Measurements from ENCODE around the gene OSBPL6.

The OSBPL6 gene

GRCh38 chr2:178263159-178263860 is 69.0 kb downstream of the OSBPL6 start:
- no peak for DNase-seq
- in situ Hi-C loops (cut with HindIII; ENCODE audit: low pct_ligation_motif_present, low pct_unique_long_range_greater_than_20kb, low sequenced_read_pairs) = no loop called here

GRCh38 chr2:178264211-178264610 is 69.9 kb downstream of the OSBPL6 start:
- in situ Hi-C loops (cut with HindIII; ENCODE audit: low pct_ligation_motif_present, low pct_unique_long_range_greater_than_20kb, low sequenced_read_pairs) = no loop called here
- DNase-seq = no peak

- DNase-seq = no peak
- in situ Hi-C loops (cut with HindIII; ENCODE audit: low pct_ligation_motif_present, low pct_unique_long_range_greater_than_20kb, low sequenced_read_pairs) = no loop called here
These were observed 71.5 kb downstream of the OSBPL6 start for GRCh38 chr2:178265851-178266250.

- DNase-seq = no peak
These were observed 72.1 kb downstream of the OSBPL6 start for GRCh38 chr2:178266445-178266844.

GRCh38 chr2:178267660-178268059 is 73.3 kb downstream of the OSBPL6 start:
- in situ Hi-C loops (cut with HindIII; ENCODE audit: low pct_ligation_motif_present, low pct_unique_long_range_greater_than_20kb, low sequenced_read_pairs) = no loop called here
- no peak for DNase-seq

More at GRCh38 chr2:178266445-178266844, 72.1 kb downstream of the OSBPL6 start:
- in situ Hi-C loops (cut with HindIII; ENCODE audit: low pct_ligation_motif_present, low pct_unique_long_range_greater_than_20kb, low sequenced_read_pairs) = no loop called here

GRCh38 chr2:178268435-178268834 is 74.1 kb downstream of the OSBPL6 start:
- DNase-seq = no peak
- in situ Hi-C loops (cut with HindIII; ENCODE audit: low pct_ligation_motif_present, low pct_unique_long_range_greater_than_20kb, low sequenced_read_pairs) = no loop called here

- in situ Hi-C loops (cut with HindIII; ENCODE audit: low pct_ligation_motif_present, low pct_unique_long_range_greater_than_20kb, low sequenced_read_pairs) = no loop called here
These were observed 75.3 kb downstream of the OSBPL6 start for GRCh38 chr2:178269438-178270224.

GRCh38 chr2:178270338-178270737 is 76.0 kb downstream of the OSBPL6 start:
- in situ Hi-C loops (cut with HindIII; ENCODE audit: low pct_ligation_motif_present, low pct_unique_long_range_greater_than_20kb, low sequenced_read_pairs) = no loop called here
- DNase-seq = no peak

More at GRCh38 chr2:178269438-178270224, 75.3 kb downstream of the OSBPL6 start:
- no peak for DNase-seq

- in situ Hi-C loops (cut with HindIII; ENCODE audit: low pct_ligation_motif_present, low pct_unique_long_range_greater_than_20kb, low sequenced_read_pairs) = no loop called here
- DNase-seq = no peak
These were observed 76.8 kb downstream of the OSBPL6 start for GRCh38 chr2:178271094-178271493.

- no peak for DNase-seq
- in situ Hi-C loops (cut with HindIII; ENCODE audit: low pct_ligation_motif_present, low pct_unique_long_range_greater_than_20kb, low sequenced_read_pairs) = no loop called here
These were observed 77.5 kb downstream of the OSBPL6 start for GRCh38 chr2:178271629-178272333.

GRCh38 chr2:178273787-178274360 is 79.6 kb downstream of the OSBPL6 start:
- in situ Hi-C loops (cut with HindIII; ENCODE audit: low pct_ligation_motif_present, low pct_unique_long_range_greater_than_20kb, low sequenced_read_pairs) = no loop called here
- no peak for DNase-seq

GRCh38 chr2:178275600-178275999 is 81.3 kb downstream of the OSBPL6 start:
- in situ Hi-C loops (cut with HindIII; ENCODE audit: low pct_ligation_motif_present, low pct_unique_long_range_greater_than_20kb, low sequenced_read_pairs) = no loop called here
- no peak for DNase-seq

GRCh38 chr2:178277741-178278197 is 83.5 kb downstream of the OSBPL6 start:
- no peak for DNase-seq
- in situ Hi-C loops (cut with HindIII; ENCODE audit: low pct_ligation_motif_present, low pct_unique_long_range_greater_than_20kb, low sequenced_read_pairs) = no loop called here

- peak; percentile 74 for DNase-seq
- in situ Hi-C loops (cut with HindIII; ENCODE audit: low pct_ligation_motif_present, low pct_unique_long_range_greater_than_20kb, low sequenced_read_pairs) = no loop called here
These were observed 84.8 kb downstream of the OSBPL6 start for GRCh38 chr2:178279142-178279541.

- DNase-seq = no peak
- in situ Hi-C loops (cut with HindIII; ENCODE audit: low pct_ligation_motif_present, low pct_unique_long_range_greater_than_20kb, low sequenced_read_pairs) = no loop called here
These were observed 85.3 kb downstream of the OSBPL6 start for GRCh38 chr2:178279636-178280035.

GRCh38 chr2:178280244-178280852 is 86.0 kb downstream of the OSBPL6 start:
- peak; percentile 58 for DNase-seq
- in situ Hi-C loops (cut with HindIII; ENCODE audit: low pct_ligation_motif_present, low pct_unique_long_range_greater_than_20kb, low sequenced_read_pairs) = no loop called here

- in situ Hi-C loops (cut with HindIII; ENCODE audit: low pct_ligation_motif_present, low pct_unique_long_range_greater_than_20kb, low sequenced_read_pairs) = no loop called here
- no peak for DNase-seq
These were observed 87.9 kb downstream of the OSBPL6 start for GRCh38 chr2:178282075-178282815.

Data from ACHN (cell line).